Uterus (tissue), 2 donors: ENCODE data around the gene LMO7.

Source experiments
- POLR2A ChIP-seq, 2 donors: fragments of 450-650 bp; IDR thresholded peaks; one replicate each; pipeline ENCODE4 v1.6.1; 2016; ENCODE audit warnings: antibody characterized with exemption in 2 of 2, mild to moderate bottlenecking in 1 of 2, moderate library complexity in 1 of 2
- TF ChIP-seq, protein P1 (sequence below), 4 experiments: fragments of 200-600 bp in 2 of 4; fragments of 450-650 bp in 2 of 4; sonication (generic) in 2 of 4; IDR thresholded peaks; one replicate each; pipeline ENCODE4 v1.5.1; 2016 to 2019; ENCODE audit warnings: antibody characterized with exemption in 4 of 4, mild to moderate bottlenecking in 2 of 4, moderate library complexity in 1 of 4

DNA sequence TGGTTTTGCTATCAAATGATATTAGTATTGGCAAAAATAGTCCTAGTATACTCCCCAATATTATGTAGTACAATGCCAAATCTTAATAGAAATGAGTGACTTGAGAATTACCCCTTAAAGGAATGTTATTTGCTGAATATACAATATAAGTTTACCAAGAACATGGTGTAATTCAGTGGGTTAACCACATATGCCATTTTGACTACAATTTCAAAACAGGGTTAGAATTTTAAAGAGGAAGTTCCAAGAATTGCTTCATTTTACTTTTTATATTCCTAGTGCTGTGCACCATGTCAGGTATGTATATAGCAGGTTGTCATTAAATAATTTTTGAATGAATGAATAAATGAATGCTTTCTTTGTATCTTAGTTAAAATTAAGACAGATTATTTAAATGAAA is 66.3 kb downstream of the LMO7 start:
- TF ChIP-seq, protein P1, sequence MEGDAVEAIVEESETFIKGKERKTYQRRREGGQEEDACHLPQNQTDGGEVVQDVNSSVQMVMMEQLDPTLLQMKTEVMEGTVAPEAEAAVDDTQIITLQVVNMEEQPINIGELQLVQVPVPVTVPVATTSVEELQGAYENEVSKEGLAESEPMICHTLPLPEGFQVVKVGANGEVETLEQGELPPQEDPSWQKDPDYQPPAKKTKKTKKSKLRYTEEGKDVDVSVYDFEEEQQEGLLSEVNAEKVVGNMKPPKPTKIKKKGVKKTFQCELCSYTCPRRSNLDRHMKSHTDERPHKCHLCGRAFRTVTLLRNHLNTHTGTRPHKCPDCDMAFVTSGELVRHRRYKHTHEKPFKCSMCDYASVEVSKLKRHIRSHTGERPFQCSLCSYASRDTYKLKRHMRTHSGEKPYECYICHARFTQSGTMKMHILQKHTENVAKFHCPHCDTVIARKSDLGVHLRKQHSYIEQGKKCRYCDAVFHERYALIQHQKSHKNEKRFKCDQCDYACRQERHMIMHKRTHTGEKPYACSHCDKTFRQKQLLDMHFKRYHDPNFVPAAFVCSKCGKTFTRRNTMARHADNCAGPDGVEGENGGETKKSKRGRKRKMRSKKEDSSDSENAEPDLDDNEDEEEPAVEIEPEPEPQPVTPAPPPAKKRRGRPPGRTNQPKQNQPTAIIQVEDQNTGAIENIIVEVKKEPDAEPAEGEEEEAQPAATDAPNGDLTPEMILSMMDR (IDR thresholded peaks at IDR 0.05): no peak
- TF ChIP-seq POLR2A (IDR thresholded peaks at IDR 0.05): no peak
